GM21737 (cell line): Measurements from ENCODE around the gene HSD17B2.

ENCODE experiments used
- ATAC-seq: cut with Tn5 transposase; IDR thresholded peaks from one replicate; pipeline ENCODE4 v1.9.1; 2021; ENCODE audit warnings: mild to moderate bottlenecking, moderate library complexity; ENCODE audit not compliant: unreplicated experiment

Gene HSD17B2

GRCh38 chr16:82047374-82047773 is 12.3 kb downstream of the HSD17B2 start:
- no peak for ATAC-seq

- ATAC-seq: no peak
Measured at GRCh38 chr16:82047787-82048186, 12.7 kb downstream of the HSD17B2 start.

GRCh38 chr16:82049484-82049883 is 14.4 kb downstream of the HSD17B2 start:
- ATAC-seq: no peak

- no peak for ATAC-seq
Measured at GRCh38 chr16:82050506-82050905, 15.5 kb downstream of the HSD17B2 start.

GRCh38 chr16:82050909-82051357 is 15.9 kb downstream of the HSD17B2 start:
- no peak for ATAC-seq

GRCh38 chr16:82051656-82052055 is 16.6 kb downstream of the HSD17B2 start:
- no peak for ATAC-seq

GRCh38 chr16:82055117-82055516 is 20.1 kb downstream of the HSD17B2 start:
- ATAC-seq: no peak

- no peak for ATAC-seq
Measured at GRCh38 chr16:82055728-82056549, 20.9 kb downstream of the HSD17B2 start.

GRCh38 chr16:82056550-82056896 is 21.5 kb downstream of the HSD17B2 start:
- no peak for ATAC-seq

GRCh38 chr16:82059161-82059982 is 24.3 kb downstream of the HSD17B2 start:
- ATAC-seq: no peak

GRCh38 chr16:82059983-82060421 is 24.9 kb downstream of the HSD17B2 start:
- ATAC-seq: no peak

GRCh38 chr16:82061861-82062525 is 26.9 kb downstream of the HSD17B2 start:
- no peak for ATAC-seq

- ATAC-seq: no peak
Measured at GRCh38 chr16:82062645-82063058, 27.6 kb downstream of the HSD17B2 start.

- ATAC-seq: no peak
Measured at GRCh38 chr16:82063456-82064082, 28.5 kb downstream of the HSD17B2 start.

- no peak for ATAC-seq
Measured at GRCh38 chr16:82067042-82067803, 32.2 kb downstream of the HSD17B2 start.

- no peak for ATAC-seq
Measured at GRCh38 chr16:82067804-82068325, 32.8 kb downstream of the HSD17B2 start.

- no peak for ATAC-seq
Measured at GRCh38 chr16:82070656-82071369, 35.8 kb downstream of the HSD17B2 start.

- ATAC-seq: no peak
Measured at GRCh38 chr16:82071421-82071820, 36.4 kb downstream of the HSD17B2 start.

- no peak for ATAC-seq
Measured at GRCh38 chr16:82072313-82072712, 37.3 kb downstream of the HSD17B2 start.
